Measurements from ENCODE around the gene CTNNA1. TPM values are rescaled to one million over a fixed set of nuclear protein-coding genes. Genes with fewer than 3 reads are reported as not detected.
A peak's percentile ranks its signal among the peaks of the same experiment; 100 is the strongest.
"Not testable (repeated sequence)": the region's sequence is repeated elsewhere in the genome, so short reads cannot be mapped to it uniquely, and the experiment has no call there.

CTNNA1 gene
- total RNA-seq, 1 donor from 2014 or later, result 397 TPM

DNA sequence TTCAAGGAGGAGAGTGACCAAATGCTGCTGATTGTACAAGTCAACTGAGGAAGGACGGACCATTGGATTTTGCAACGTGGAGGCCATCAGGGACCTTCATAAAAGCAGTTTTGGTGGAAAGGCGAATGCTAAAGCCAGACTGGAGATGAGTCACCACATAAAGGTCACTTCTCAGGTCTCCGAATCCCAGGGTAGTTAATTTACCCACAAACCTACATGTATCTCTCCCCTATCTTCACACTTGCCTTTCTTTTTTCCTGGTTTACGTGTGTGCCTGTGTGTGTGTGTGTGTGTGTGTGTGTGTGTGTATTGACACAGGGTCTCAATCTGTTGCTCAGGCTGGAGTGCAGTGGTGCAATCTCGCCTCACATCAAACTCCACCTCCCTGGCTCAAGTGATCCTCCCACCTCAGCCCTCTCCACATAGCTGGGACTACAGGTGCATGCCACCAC, 4.6 kb upstream of the CTNNA1 start:
- DNase-seq (ENCODE audit: low read depth), result no peak
- no peaks in the 10 kb centered on the region for H3K36me3 ChIP-seq (ENCODE audit: control insufficient read depth, insufficient read depth, low read length)
- no peaks in the 10 kb centered on the region for H3K27me3 ChIP-seq (ENCODE audit: control insufficient read depth, insufficient read depth, low read length)
- no peak overlapping the region for H3K4me3 ChIP-seq (ENCODE audit: low read depth, low read length)
- TF ChIP-seq, protein P1, sequence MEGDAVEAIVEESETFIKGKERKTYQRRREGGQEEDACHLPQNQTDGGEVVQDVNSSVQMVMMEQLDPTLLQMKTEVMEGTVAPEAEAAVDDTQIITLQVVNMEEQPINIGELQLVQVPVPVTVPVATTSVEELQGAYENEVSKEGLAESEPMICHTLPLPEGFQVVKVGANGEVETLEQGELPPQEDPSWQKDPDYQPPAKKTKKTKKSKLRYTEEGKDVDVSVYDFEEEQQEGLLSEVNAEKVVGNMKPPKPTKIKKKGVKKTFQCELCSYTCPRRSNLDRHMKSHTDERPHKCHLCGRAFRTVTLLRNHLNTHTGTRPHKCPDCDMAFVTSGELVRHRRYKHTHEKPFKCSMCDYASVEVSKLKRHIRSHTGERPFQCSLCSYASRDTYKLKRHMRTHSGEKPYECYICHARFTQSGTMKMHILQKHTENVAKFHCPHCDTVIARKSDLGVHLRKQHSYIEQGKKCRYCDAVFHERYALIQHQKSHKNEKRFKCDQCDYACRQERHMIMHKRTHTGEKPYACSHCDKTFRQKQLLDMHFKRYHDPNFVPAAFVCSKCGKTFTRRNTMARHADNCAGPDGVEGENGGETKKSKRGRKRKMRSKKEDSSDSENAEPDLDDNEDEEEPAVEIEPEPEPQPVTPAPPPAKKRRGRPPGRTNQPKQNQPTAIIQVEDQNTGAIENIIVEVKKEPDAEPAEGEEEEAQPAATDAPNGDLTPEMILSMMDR (IDR thresholded peaks at IDR 0.05; ENCODE audit: insufficient read depth, low read length, poor library complexity, severe bottlenecking), result no peak

DNA sequence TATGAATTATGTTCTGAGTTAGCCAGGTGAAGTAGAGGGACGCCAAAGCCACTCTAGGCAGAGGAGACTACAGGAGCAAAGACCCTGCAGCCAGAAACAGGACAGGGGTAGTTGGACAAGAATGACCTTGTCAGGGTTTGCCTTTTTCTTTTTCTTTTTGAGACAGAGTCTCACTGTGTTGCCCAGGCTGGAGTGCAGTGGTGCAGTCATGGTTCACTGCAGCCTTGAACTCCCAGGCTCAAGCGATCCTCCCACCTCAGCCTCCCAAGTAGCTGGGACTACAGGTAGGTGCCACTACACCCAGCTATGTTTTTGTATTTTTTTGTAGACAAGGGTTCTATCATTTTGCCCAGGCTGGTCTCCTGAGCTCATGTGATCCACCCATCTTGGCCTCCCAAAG, 1.9 kb upstream of the CTNNA1 start:
- H3K4me3 ChIP-seq (ENCODE audit: low read depth, low read length); H3K27me3 ChIP-seq (ENCODE audit: control insufficient read depth, insufficient read depth, low read length); DNase-seq (ENCODE audit: low read depth); H3K36me3 ChIP-seq (ENCODE audit: control insufficient read depth, insufficient read depth, low read length): not testable (repeated sequence)

DNA sequence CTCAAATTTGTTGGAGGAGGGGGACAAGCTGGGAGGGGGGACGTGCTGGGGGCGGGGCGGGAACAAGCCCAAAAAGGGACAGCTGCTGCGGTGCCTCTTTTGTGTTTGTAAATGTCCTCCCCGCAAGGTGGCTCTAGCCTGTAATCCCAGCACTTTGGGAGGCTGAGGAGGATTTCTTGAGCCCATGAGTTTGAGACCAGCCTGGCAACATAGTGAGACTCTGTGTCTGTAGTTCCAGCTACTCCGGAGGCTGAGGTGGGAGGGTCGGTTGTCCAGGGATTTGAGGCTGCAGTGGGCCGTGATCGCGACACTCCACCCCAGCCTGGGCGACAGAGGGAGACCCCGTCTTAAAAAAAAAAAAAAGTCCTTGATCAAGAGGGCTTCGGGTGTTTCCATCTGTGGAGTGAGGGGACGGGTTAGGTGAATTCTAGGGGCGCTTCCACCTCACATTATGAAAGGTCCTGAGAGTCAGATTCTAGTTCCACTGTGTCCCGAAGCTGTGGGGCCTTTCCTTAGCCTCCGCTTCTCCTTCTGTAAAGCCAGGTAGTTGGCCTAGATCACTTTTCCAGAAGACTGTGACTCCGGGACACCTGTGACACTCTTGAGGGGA, 779 bp upstream of the CTNNA1 start:
- Histone ChIP-seq H3K36me3 (ENCODE audit: control insufficient read depth, insufficient read depth, low read length) (no peaks in the 10 kb centered on the region), H3K27me3 (ENCODE audit: control insufficient read depth, insufficient read depth, low read length) (no peaks in the 10 kb centered on the region), H3K4me3 (ENCODE audit: low read depth, low read length) (peak overlapping the region; percentile 79)
- no peak for DNase-seq (ENCODE audit: low read depth)
- TF ChIP-seq, protein P1 (IDR thresholded peaks at IDR 0.05; ENCODE audit: insufficient read depth, low read length, poor library complexity, severe bottlenecking), result no peak

DNA sequence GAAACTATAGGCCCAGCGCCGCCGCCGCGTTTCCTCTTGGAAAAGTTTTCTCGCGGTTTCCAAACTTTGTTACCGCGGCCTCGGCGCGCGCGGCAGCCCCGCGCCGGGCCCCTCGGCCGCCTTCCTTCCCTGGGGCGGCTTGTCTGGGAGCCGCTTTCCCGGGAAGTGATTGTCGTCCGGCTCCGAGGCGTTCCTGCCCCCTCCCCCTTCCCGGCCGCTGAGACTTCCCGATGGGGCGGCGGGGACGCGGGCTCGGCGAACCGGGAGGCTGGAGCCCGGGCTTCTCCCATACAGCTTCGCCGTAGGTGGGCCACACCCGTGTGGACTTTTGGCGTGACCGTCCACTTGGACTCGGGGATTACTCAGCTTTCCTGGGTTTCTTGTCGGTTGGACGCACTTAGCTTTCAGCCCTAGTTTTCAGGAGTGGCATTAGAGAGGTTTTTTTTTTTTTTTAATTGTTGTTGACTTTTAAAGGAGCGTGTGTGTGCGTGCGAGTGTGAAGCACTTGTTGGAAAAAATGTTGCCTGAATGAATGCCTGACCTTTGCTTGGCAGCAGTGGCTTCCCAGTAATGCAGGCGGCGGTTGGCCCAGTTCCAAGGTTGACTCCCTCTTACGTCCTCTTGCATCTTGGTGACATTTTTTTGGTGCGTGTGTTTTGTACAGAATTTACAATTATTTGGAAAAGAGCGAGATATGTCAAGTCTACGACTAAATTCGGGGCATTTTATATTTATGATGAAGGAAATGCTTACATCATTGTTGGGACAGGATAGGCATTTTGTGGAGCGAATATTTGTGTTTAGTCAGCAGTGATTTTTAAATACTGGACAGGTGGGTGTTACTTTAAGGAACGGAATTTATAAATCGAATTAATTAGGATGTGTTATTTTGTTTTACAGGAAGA, 821 bp downstream of the CTNNA1 start:
- TF ChIP-seq, protein P1 (IDR thresholded peaks at IDR 0.05; ENCODE audit: insufficient read depth, low read length, poor library complexity, severe bottlenecking), result no peak

DNA sequence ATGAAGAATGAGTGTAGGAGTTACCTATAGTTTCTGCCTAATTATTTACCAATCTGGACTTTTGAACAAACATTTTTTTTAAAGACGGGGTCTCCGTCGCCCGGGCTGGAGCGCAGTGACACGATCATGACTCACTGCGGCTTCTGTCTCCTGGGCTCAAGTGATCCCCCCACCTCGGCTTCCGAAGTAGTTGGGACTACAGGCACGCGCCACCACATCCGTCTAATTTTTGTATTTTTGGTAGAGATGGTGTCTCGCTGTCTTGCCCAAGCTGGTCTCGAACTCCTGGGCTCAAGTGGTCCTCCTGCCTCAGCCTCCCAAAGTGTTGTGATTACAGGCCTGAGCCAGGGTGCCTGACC, 1.5 kb downstream of the CTNNA1 start:
- Histone ChIP-seq H3K4me3 (ENCODE audit: low read depth, low read length) (peak overlapping the region; percentile 79), H3K27me3 (ENCODE audit: control insufficient read depth, insufficient read depth, low read length) (no peaks in the 10 kb centered on the region), H3K36me3 (ENCODE audit: control insufficient read depth, insufficient read depth, low read length) (no peaks in the 10 kb centered on the region)
- DNase-seq (ENCODE audit: low read depth), result no peak
- TF ChIP-seq, protein P1 (IDR thresholded peaks at IDR 0.05; ENCODE audit: insufficient read depth, low read length, poor library complexity, severe bottlenecking), result no peak

More for the DNA sequence above, 821 bp downstream of the CTNNA1 start:
- H3K27me3 ChIP-seq (ENCODE audit: control insufficient read depth, insufficient read depth, low read length), result no peaks in the 10 kb centered on the region
- no peak for DNase-seq (ENCODE audit: low read depth)
- H3K36me3 ChIP-seq (ENCODE audit: control insufficient read depth, insufficient read depth, low read length), result no peaks in the 10 kb centered on the region
- H3K4me3 ChIP-seq (ENCODE audit: low read depth, low read length), result peak overlapping the region; percentile 79

DNA sequence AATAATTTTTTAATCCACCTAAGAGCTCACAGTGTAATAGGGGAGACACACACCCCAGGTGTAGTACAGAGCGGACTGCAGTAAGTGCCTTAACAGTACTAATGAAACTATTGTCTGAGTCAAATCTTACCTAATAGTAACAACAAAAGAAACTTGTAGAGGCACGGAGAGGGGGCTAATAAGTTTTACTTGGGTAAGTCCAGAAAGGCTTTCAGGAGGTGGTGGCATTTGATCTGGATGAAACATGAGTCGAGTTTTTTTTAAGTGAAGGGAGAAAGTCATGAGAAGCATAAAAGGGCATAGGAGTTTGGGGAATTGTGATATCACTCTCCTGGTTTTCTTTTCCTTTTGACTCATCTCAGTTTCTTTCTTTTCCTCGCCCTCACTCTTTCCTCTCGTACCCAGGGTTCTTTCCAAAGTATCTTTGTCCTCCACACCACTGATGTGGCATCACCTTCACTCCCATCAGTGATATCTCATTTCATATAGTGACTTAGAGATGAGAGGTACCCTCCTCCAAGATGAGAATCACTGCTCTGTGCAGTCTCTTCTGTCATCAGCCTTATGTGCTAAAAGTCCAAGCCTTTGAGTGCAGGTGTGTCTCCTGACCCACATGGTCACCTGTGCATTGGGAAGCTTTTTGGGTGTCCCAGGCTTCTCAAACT, 2.0 kb downstream of the CTNNA1 start:
- TF ChIP-seq, protein P1 (IDR thresholded peaks at IDR 0.05; ENCODE audit: insufficient read depth, low read length, poor library complexity, severe bottlenecking), result no peak
- no peak for DNase-seq (ENCODE audit: low read depth)
- Histone ChIP-seq H3K27me3 (ENCODE audit: control insufficient read depth, insufficient read depth, low read length) (no peaks in the 10 kb centered on the region), H3K36me3 (ENCODE audit: control insufficient read depth, insufficient read depth, low read length) (no peaks in the 10 kb centered on the region), H3K4me3 (ENCODE audit: low read depth, low read length) (peak overlapping the region; percentile 79)

Measured in kidney epithelial cell (primary cell).